Activated CD4-positive, alpha-beta T cell treated with anti-CD3 and anti-CD28 coated beads, Interleukin-2, amount 10 ng/mL, durations not matched to agents 24 days and 14 days (primary cell): ENCODE data around the gene NEK1. TPM values are rescaled to one million over a fixed set of nuclear protein-coding genes. Genes with fewer than 3 reads are reported as not detected.

Source experiments
- DNase-seq: peaks from one replicate; pipeline ENCODE4 v3.0.0; 2022
- H3K27ac Mint-ChIP-seq: one replicate; pipeline ENCODE4 v1.8.0; 2022; ENCODE audit warnings: mild to moderate bottlenecking, mixed read lengths
- H3K27me3 Mint-ChIP-seq: one replicate; pipeline ENCODE4 v1.8.0; 2022; ENCODE audit warnings: mixed read lengths
- H3K36me3 Mint-ChIP-seq: one replicate; pipeline ENCODE4 v1.8.0; 2022; ENCODE audit warnings: low read depth, mild to moderate bottlenecking, mixed read lengths
- H3K4me1 Mint-ChIP-seq: one replicate; pipeline ENCODE4 v1.8.0; 2021; ENCODE audit warnings: mixed read lengths
- H3K4me3 Mint-ChIP-seq: one replicate; pipeline ENCODE4 v1.8.0; 2022; ENCODE audit warnings: mild to moderate bottlenecking, moderate library complexity, mixed read lengths
- H3K9me3 Mint-ChIP-seq: one replicate; pipeline ENCODE4 v1.8.0; 2021; ENCODE audit warnings: mixed read lengths
- intact Hi-C: fragments of 100-400 bp; cut with micrococcal nuclease; formaldehyde crosslinking; loops from one replicate; pipeline ENCODE4 v1.15.1; 2023
- total RNA-seq: library from RNA; stranded (reverse); gene quantifications from 2 replicates; pipeline ENCODE4 v1.2.3, GENCODE V29; 2022

The NEK1 gene
- total RNA-seq, 1 donor from 2014 or later: 11.1 TPM

DNA sequence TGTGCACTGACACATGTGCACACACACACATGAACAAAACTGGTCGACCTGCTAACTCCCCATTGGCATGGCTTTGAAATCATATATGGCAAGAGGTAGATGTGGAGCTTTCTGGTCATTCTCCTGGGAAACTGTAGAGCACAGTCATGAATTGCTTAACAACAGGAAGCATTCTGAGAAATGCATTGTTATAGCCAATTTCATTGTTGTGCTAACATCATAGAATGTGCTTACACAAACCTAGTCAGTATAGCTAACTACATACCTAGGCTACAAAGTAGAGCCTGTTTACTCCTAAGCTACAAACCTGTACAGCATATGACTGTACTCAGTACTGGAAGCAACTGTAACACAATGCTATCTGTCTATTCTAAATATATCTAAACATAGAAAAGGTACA lies 207.4 kb downstream of the NEK1 start:
- DNase-seq: no peak
- H3K4me3 Mint-ChIP-seq: no peak overlapping the region
- no peaks in the 10 kb centered on the region for H3K9me3 Mint-ChIP-seq
- H3K36me3 Mint-ChIP-seq: peaks cover 10% of the 10 kb centered on the region
- H3K4me1 Mint-ChIP-seq: peaks cover 14% of the 10 kb centered on the region
- intact Hi-C loops: no loop called here
- H3K27ac Mint-ChIP-seq: no peak overlapping the region
- H3K27me3 Mint-ChIP-seq: no peaks in the 10 kb centered on the region

DNA sequence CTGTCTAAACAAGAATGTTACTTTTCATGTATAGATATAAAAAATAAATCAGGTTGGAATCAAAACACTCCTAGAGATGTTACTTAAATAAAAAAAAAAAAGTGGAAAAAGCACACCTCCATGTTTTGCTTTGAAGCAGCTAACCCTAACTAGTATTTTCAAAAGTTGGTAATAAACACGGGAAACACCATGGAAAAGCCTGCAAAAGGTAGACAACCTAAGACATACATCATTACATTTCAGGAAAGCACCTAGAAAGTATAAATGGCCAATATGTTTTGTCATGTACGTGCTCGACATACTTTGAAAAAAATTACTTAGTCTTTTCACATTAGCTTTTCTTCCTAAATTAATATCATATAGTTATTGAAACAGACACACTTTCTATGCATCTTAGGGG lies 211.6 kb downstream of the NEK1 start:
- DNase-seq: no peak
- Mint-ChIP-seq H3K4me1 (peaks cover 4% of the 10 kb centered on the region), H3K36me3 (peaks cover 9% of the 10 kb centered on the region), H3K9me3 (no peaks in the 10 kb centered on the region), H3K27me3 (no peaks in the 10 kb centered on the region), H3K4me3 (no peak overlapping the region), H3K27ac (no peak overlapping the region)
- intact Hi-C loops: no loop called here

DNA sequence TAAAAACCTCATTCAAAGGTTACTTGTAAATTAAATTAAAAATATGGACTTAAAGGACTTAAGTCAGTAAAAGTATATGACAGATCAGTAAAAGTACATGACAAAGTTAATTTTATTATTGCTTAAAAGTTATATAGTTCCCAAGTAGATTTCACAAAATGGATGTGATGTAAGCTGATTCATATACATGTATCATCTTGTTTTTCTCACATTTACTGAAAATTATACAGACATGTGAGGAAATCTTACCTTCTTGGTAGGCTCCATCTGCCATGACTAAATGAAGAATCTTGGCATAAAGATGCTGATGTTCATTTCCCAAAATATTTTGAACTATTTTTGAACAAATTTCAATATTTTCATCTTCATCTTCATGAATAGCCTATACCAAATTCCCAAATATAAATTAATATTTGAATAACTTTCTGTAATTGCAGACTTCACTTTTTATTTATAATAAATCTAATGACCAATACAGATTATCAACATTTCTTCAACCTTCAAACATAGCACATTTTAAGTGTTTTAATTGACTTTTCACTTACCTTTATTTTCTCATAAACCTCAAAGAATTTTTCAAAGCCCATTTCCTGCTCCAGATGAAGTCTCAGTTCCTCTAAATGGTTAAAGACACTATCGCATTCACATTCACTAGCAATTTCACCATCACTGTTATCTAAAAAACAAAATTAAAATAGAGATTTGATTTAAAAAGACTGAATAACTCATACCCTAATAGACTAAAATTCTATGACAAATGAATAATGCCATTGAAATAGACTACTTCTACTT lies 212.2 kb downstream of the NEK1 start:
- peaks cover 4% of the 10 kb centered on the region for H3K4me1 Mint-ChIP-seq
- intact Hi-C loops: no loop called here
- H3K27ac Mint-ChIP-seq: no peak overlapping the region
- peaks cover 2% of the 10 kb centered on the region for H3K9me3 Mint-ChIP-seq
- no peak overlapping the region for H3K4me3 Mint-ChIP-seq
- no peak for DNase-seq
- peaks cover 9% of the 10 kb centered on the region for H3K36me3 Mint-ChIP-seq
- H3K27me3 Mint-ChIP-seq: no peaks in the 10 kb centered on the region

DNA sequence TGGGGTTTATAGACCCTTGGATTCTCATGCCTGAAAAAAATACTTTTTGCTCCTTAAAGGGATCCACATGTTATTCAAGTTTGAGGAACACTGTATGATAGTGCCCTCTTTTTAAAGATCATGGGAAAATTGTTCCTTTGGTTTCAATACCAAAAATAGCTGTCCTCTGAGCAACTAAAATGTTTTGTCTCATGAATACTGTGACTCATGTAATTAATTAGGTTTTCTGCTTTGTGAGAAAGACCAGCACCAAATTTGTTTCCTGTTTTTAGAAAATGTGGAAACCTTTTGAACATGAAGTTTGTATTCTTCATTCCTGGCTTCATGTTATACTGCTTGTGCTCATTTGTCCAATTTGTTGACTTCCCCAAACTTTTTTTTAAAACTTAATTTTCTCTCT lies 214.1 kb downstream of the NEK1 start:
- H3K4me1 Mint-ChIP-seq: no peaks in the 10 kb centered on the region

DNA sequence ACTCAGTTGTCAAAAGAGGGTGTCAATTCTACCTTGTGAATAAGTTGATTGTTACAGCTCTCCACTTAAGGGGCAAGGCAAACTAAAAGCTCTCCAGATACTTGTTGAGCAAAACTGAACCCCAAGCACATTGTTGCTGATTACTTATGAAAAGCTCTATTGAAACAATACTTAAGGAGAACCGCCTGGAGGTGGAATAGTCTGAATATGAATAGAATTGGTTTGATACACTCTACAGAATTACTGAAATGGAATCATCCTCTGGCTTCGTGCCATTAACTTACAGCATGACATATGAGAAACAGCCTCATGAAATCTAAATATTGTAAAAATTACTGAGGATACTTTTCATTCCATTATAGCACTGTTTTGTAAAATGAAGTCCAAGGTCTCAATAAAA lies 214.6 kb downstream of the NEK1 start:
- no peaks in the 10 kb centered on the region for H3K27me3 Mint-ChIP-seq
- no peak overlapping the region for H3K27ac Mint-ChIP-seq

More for the DNA sequence above, 214.1 kb downstream of the NEK1 start:
- Mint-ChIP-seq H3K27ac (no peak overlapping the region), H3K27me3 (no peaks in the 10 kb centered on the region), H3K4me3 (no peak overlapping the region), H3K9me3 (peaks cover 3% of the 10 kb centered on the region), H3K36me3 (peaks cover 5% of the 10 kb centered on the region)
- intact Hi-C loops: no loop called here
- DNase-seq: no peak

DNA sequence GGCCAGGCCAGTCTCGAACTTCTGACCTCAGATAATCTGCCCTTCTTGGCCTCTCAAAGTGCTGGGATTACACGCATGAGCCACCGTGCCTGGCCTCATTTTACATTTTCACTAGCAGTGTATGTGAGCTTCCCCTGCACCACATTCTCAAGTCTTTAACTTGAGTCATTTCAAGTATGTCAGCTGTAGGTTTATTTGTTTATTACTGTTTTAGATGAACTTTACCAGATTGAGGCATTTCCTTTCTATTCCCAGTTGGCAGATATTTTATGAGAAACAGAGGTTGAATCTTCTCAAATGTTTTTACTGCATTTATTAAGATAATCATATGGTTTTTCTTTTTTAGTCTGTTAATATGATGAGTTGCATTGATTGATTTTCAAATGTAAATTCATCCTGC lies 227.0 kb downstream of the NEK1 start:
- H3K27me3 Mint-ChIP-seq: no peaks in the 10 kb centered on the region
- H3K9me3 Mint-ChIP-seq: no peaks in the 10 kb centered on the region
- no peak overlapping the region for H3K27ac Mint-ChIP-seq
- no peaks in the 10 kb centered on the region for H3K4me1 Mint-ChIP-seq
- H3K36me3 Mint-ChIP-seq: no peaks in the 10 kb centered on the region
- no peak for DNase-seq
- H3K4me3 Mint-ChIP-seq: no peak overlapping the region
- intact Hi-C loops: no loop called here

More for the DNA sequence above, 214.6 kb downstream of the NEK1 start:
- Mint-ChIP-seq H3K36me3 (peaks cover 5% of the 10 kb centered on the region), H3K4me1 (no peaks in the 10 kb centered on the region), H3K9me3 (peaks cover 3% of the 10 kb centered on the region), H3K4me3 (no peak overlapping the region)
- intact Hi-C loops: no loop called here
- no peak for DNase-seq

DNA sequence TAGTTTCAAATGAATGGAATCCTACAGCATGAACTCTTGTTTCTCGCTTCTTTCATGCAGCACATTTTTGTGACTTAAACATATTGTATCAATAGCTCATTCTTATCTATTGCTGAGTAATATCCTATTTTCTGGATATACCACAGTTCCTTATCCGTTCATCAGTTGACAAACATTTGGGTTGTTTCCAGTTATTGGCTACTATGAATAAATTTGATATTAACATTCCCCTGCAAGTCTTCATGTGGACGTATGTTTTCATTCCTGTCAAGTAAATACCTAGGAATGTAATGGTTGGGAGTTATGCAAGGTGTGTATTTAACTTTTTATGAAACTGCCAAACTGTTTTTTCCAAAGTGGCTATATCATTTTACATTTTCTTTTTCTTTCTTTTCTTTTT lies 227.6 kb downstream of the NEK1 start:
- no peaks in the 10 kb centered on the region for H3K9me3 Mint-ChIP-seq
- H3K4me1 Mint-ChIP-seq: no peaks in the 10 kb centered on the region
- intact Hi-C loops: no loop called here
- no peak overlapping the region for H3K27ac Mint-ChIP-seq
- no peaks in the 10 kb centered on the region for H3K27me3 Mint-ChIP-seq
- no peak overlapping the region for H3K4me3 Mint-ChIP-seq
- DNase-seq: no peak
- no peaks in the 10 kb centered on the region for H3K36me3 Mint-ChIP-seq

DNA sequence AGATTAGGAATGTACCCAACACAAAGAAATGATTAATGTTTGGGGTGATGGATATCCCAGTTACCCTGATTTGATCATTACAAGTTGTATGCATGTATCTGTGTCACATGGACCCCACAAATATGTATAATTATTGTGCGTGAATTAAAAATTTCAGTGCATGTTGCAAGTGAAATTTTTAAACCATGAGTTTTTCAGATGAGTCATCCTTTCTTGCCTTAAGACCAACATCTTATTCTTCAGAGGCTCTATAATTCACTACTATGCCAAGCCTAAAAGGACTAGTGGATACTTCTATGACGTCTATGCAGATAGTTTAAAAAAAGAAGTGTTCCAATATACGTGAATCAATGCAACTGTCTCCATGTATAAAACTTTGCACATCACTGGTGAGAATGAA lies 228.7 kb downstream of the NEK1 start:
- Mint-ChIP-seq H3K9me3 (peaks cover 3% of the 10 kb centered on the region), H3K27me3 (peaks cover 2% of the 10 kb centered on the region), H3K4me1 (no peaks in the 10 kb centered on the region)

DNA sequence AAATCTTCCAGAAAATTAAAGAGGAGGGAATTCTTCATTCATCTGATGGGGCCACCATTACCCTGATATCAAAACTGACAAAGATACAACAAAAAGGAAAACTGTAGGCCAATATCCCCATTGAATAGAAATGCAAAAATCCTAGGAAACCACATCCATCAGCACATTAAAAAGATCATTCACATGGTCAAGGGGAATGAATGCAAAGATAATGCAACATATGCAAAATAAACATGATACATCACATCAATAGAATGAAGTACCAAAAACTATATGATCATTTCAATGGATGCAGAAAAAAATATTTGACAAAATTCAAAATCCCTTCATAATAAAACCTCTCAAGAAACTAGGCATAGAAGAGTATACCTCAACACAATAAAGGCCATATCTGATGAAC lies 232.7 kb downstream of the NEK1 start:
- Mint-ChIP-seq H3K4me3 (no peak overlapping the region), H3K9me3 (peaks cover 21% of the 10 kb centered on the region), H3K27me3 (peaks cover 2% of the 10 kb centered on the region), H3K36me3 (no peaks in the 10 kb centered on the region), H3K4me1 (no peaks in the 10 kb centered on the region), H3K27ac (no peak overlapping the region)
- DNase-seq: no peak
- intact Hi-C loops: no loop called here

More for the DNA sequence above, 228.7 kb downstream of the NEK1 start:
- intact Hi-C loops: no loop called here
- no peak overlapping the region for H3K4me3 Mint-ChIP-seq
- H3K36me3 Mint-ChIP-seq: no peaks in the 10 kb centered on the region
- no peak overlapping the region for H3K27ac Mint-ChIP-seq
- no peak for DNase-seq

DNA sequence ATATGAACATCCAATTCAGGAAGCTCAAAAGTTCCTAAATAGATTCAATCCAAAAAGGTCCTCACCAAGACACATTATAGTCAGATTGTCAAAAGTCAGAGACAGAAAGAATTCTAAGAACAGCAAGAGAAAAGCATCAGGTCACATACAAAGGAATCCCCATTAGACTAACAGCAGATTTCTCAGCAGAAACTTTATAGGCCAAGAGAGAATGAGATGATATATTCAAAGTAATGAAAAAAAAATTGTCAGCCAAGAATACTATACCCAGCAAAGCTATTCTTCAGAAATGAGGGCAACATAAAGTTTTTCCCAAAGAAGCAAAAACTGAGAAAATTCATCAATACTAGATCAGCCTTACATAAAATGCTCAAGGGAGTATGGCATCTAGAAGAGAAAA lies 235.0 kb downstream of the NEK1 start:
- no peak overlapping the region for H3K27ac Mint-ChIP-seq
- no peak for DNase-seq
- intact Hi-C loops: no loop called here
- H3K27me3 Mint-ChIP-seq: peaks cover 2% of the 10 kb centered on the region
- H3K4me1 Mint-ChIP-seq: no peaks in the 10 kb centered on the region
- no peak overlapping the region for H3K4me3 Mint-ChIP-seq
- no peaks in the 10 kb centered on the region for H3K36me3 Mint-ChIP-seq
- peaks cover 21% of the 10 kb centered on the region for H3K9me3 Mint-ChIP-seq

DNA sequence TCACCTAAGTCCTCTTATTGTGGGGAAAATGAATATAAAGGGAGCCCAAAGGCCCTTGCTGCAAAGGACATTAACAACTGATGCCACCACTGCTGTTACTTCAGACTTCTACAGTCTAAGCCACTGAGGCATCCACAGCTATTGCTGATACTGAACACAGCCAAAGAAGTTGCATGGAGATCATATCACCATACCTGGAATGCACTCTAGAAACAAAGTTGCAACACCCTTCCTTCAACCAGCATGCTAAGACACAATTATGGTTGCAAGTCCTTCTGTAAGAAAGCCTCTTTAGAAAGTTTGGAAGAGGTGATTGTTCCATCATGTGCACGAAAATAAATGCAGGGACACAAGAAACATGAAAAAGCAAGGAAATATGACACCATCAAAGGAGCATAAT lies 236.0 kb downstream of the NEK1 start:
- intact Hi-C loops: no loop called here
- Mint-ChIP-seq H3K27ac (no peak overlapping the region), H3K4me1 (no peaks in the 10 kb centered on the region), H3K9me3 (peaks cover 21% of the 10 kb centered on the region), H3K36me3 (no peaks in the 10 kb centered on the region), H3K27me3 (peaks cover 2% of the 10 kb centered on the region), H3K4me3 (no peak overlapping the region)
- no peak for DNase-seq

DNA sequence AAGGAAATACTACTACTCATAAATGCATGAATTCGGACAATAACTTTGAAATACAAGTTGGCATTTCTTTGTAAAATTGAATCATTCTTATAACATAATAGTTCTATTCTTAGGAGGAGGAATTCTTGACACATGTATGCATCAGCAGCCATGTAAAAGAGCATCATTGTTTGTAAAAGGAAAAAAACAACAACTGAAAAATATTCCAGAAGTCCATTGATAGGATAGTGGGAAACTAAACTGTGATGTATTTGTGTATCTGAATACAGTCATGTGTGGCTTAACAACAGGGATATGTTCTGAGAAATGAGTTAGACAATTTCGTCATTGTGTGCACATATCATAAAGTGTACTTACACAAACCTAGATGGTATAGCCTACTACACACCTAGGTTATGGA lies 239.6 kb downstream of the NEK1 start:
- Mint-ChIP-seq H3K4me1 (no peaks in the 10 kb centered on the region), H3K4me3 (no peak overlapping the region), H3K27ac (no peak overlapping the region), H3K27me3 (no peaks in the 10 kb centered on the region), H3K9me3 (peaks cover 16% of the 10 kb centered on the region), H3K36me3 (no peaks in the 10 kb centered on the region)
- no peak for DNase-seq
- intact Hi-C loops: no loop called here

DNA sequence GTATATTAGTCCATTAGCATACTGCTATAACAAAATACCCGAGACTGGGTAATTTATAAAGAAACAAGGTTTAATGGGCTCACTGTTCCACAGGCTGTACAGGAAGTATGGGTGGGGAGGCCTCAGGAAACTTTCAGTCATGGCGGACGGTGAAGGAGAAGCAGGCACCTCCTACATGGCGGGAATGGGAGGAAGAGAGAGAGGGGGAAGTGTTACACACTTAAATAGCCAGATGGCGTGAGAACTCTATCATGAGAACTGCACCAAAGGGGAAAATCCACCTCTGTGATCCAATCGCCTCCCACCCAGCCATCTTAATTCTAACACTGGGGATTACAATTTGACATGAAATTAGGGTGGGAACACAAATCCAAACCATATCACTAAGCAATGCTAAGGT lies 242.7 kb downstream of the NEK1 start:
- no peak for DNase-seq
- no peaks in the 10 kb centered on the region for H3K9me3 Mint-ChIP-seq
- no peak overlapping the region for H3K27ac Mint-ChIP-seq
- no peaks in the 10 kb centered on the region for H3K27me3 Mint-ChIP-seq
- no peaks in the 10 kb centered on the region for H3K4me1 Mint-ChIP-seq
- intact Hi-C loops: no loop called here
- H3K4me3 Mint-ChIP-seq: no peak overlapping the region
- H3K36me3 Mint-ChIP-seq: no peaks in the 10 kb centered on the region

DNA sequence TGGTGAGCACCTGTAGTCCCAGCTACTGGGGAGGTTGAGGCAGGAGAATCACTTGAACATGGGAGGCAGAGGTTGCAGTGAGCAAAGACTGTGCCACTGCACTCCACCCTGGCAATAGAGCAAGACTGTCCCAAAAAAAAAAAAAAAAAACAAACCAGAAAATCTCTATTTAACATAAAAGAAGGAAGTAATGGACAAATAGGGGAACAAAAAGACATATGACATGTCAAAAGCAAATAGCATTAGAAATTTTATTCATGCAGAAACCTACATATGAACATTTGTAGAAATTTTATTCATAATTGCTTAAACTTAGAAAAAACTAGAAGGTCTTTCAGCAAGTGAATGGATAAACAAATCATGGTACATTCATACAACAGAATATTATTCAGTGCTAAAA lies 244.6 kb downstream of the NEK1 start:
- Mint-ChIP-seq H3K27ac (no peak overlapping the region), H3K9me3 (no peaks in the 10 kb centered on the region), H3K4me1 (no peaks in the 10 kb centered on the region), H3K36me3 (no peaks in the 10 kb centered on the region), H3K4me3 (no peak overlapping the region), H3K27me3 (no peaks in the 10 kb centered on the region)
- DNase-seq: no peak
- intact Hi-C loops: no loop called here

DNA sequence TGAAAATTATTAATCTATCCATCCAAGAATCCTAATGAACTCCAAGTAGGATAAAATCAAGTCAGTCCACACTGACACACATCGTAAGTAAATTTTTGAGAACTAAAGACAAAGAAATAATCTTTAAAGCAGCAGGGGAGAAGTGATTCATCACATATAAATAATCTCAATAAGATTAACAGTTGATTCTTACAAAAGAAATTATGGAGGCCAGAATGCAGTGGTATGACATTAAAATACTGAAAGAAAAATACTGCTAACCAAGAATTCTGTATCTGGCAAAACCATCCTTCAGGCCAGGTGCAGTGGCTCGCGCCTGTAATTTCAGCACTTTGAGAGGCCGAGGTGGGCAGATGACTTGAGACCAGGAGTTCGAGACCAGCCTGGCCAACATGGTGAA lies 245.6 kb downstream of the NEK1 start:
- H3K9me3 Mint-ChIP-seq: no peaks in the 10 kb centered on the region
- H3K27me3 Mint-ChIP-seq: no peaks in the 10 kb centered on the region
- H3K36me3 Mint-ChIP-seq: no peaks in the 10 kb centered on the region
- no peak overlapping the region for H3K27ac Mint-ChIP-seq
- no peak overlapping the region for H3K4me3 Mint-ChIP-seq
- no peaks in the 10 kb centered on the region for H3K4me1 Mint-ChIP-seq
- DNase-seq: no peak
- intact Hi-C loops: no loop called here
